Vagina (tissue), 2 donors: ENCODE data around the gene PRX. TPM values are rescaled to one million over a fixed set of nuclear protein-coding genes. Genes with fewer than 3 reads are reported as not detected.

Experiments used
- DNase-seq, 2 donors: peaks; one replicate each; pipeline ENCODE4 v3.0.0-alpha.2; 2017; ENCODE audit errors: extremely low spot score in 2 of 2
- H3K27ac ChIP-seq: fragments of 200-600 bp; sonication (generic); one replicate; pipeline ENCODE4 v1.5.1; 2019
- H3K27me3 ChIP-seq: fragments of 200-600 bp; sonication (generic); one replicate; pipeline ENCODE4 v1.5.1; 2019
- H3K36me3 ChIP-seq, 2 donors: fragments of 200-600 bp; sonication (generic); one replicate each; pipeline ENCODE4 v1.5.1; 2017 to 2019
- H3K4me1 ChIP-seq: fragments of 200-600 bp; sonication (generic); one replicate; pipeline ENCODE4 v1.5.1; 2019
- H3K4me3 ChIP-seq, 2 donors: fragments of 200-600 bp; sonication (generic); 1 replicate in 1 of 2; 2 replicates in 1 of 2; pipeline ENCODE4 v1.5.1; 2016 to 2019
- H3K9me3 ChIP-seq: fragments of 200-600 bp; sonication (generic); one replicate; pipeline ENCODE4 v1.5.1; 2019
- CTCF ChIP-seq, 3 experiments: fragments of 450-650 bp in 2 of 3; fragments of 200-600 bp in 1 of 3; sonication (generic) in 1 of 3; IDR thresholded peaks; one replicate each; pipeline ENCODE4 v1.5.1; 2017 to 2019; ENCODE audit warnings: antibody characterized with exemption in 3 of 3, mild to moderate bottlenecking in 2 of 3, moderate library complexity in 2 of 3
- POLR2A ChIP-seq, 2 donors: fragments of 450-650 bp; IDR thresholded peaks; one replicate each; pipeline ENCODE4 v1.6.1; 2017; ENCODE audit warnings: antibody characterized with exemption in 2 of 2, mild to moderate bottlenecking in 2 of 2, moderate library complexity in 2 of 2
- POLR2AphosphoS5 ChIP-seq, 2 donors: sonication (generic); formaldehyde crosslinking; IDR thresholded peaks; one replicate each; pipeline ENCODE4 v1.9.0; 2017; ENCODE audit warnings: antibody characterized with exemption in 2 of 2, mild to moderate bottlenecking in 2 of 2, low read depth in 1 of 2; ENCODE audit not compliant: insufficient read depth in 1 of 2
- intact Hi-C: fragments of 100-400 bp; cut with DNase I; formaldehyde crosslinking; loops from one replicate; pipeline ENCODE4 v1.15.1; 2023
- total RNA-seq: library from RNA; depleted of rRNA; stranded (reverse); fragments of >200 nt; gene quantifications from one replicate; pipeline ENCODE4 v1.2.3, GENCODE V29; 2016

The PRX gene
- 3.2 TPM for total RNA-seq

- Histone ChIP-seq H3K36me3 (no peaks in the 10 kb centered on the region), H3K27ac (peak within 1 kb of the TSS; percentile 44), H3K4me1 (peaks cover 17% of the 10 kb centered on the region), H3K9me3 (no peaks in the 10 kb centered on the region), H3K27me3 (no peaks in the 10 kb centered on the region), H3K4me3 (no peak within 1 kb of the TSS)
- peak in 1 of 2 donors; percentile 87 for DNase-seq
- no peak for TF ChIP-seq POLR2A (IDR thresholded peaks at IDR 0.05)
- TF ChIP-seq CTCF (IDR thresholded peaks at IDR 0.05) = no peak
- no peak for TF ChIP-seq POLR2AphosphoS5 (IDR thresholded peaks at IDR 0.05; ENCODE audit: insufficient read depth in 1 of 2, low read depth in 1 of 2)
- intact Hi-C loops = no loop called here
These were observed at the start of gene PRX for GRCh38 chr19:40413291-40413845. PRX (minus strand) TSS chr19:40413378; CDS start chr19:40407932, 5,446 bp downstream.

DNA sequence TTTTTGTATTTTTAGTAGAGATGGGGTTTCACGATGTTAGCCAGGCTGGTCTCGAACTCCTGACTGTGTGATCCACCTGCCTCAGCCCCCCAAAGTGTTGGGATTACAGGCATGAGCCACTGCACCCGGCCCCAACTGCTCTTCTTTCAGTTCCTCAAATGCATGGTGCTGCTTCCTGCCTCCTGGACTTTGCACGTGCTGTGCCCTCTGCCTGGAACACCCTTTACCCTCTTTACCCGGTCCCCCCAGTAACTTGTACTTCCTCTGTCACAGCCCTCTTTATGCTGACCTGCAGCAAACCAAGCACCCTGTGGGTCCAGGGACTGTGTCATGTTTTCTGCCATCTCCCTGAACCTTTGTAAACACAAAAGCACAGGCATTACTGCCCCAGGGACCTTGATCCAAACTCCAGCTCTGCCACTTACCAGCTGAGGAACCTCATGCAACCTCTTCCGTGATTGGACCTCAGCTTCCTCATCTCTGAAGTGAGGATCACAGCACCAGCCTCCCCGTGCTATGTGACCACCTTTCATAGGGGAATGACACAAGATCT, 48.6 kb upstream of the PRX start:
- DNase-seq = no peak
- no peaks in the 10 kb centered on the region for H3K27me3 ChIP-seq
- peaks cover 39% of the 10 kb centered on the region for H3K4me1 ChIP-seq
- H3K4me3 ChIP-seq = no peak overlapping the region
- no peaks in the 10 kb centered on the region for H3K9me3 ChIP-seq
- TF ChIP-seq POLR2A (IDR thresholded peaks at IDR 0.05) = no peak
- TF ChIP-seq POLR2AphosphoS5 (IDR thresholded peaks at IDR 0.05; ENCODE audit: insufficient read depth in 1 of 2, low read depth in 1 of 2) = no peak
- no peak for TF ChIP-seq CTCF (IDR thresholded peaks at IDR 0.05)
- intact Hi-C loops = loop anchor here (10.0 kb wide), 1 partner anchor 173 kb away; no protein-coding TSS in a partner anchor
- H3K36me3 ChIP-seq = peaks cover 0 to 10% of the 10 kb centered on the region in 2 donors
- H3K27ac ChIP-seq = no peak overlapping the region

- no peak overlapping the region for H3K4me3 ChIP-seq
- H3K36me3 ChIP-seq = peaks cover 0 to 17% of the 10 kb centered on the region in 2 donors
- TF ChIP-seq POLR2AphosphoS5 (IDR thresholded peaks at IDR 0.05; ENCODE audit: insufficient read depth in 1 of 2, low read depth in 1 of 2) (no peak), CTCF (IDR thresholded peaks at IDR 0.05) (no peak), POLR2A (IDR thresholded peaks at IDR 0.05) (no peak)
- H3K27ac ChIP-seq = no peak overlapping the region
- no peaks in the 10 kb centered on the region for H3K9me3 ChIP-seq
- no peak for DNase-seq
- intact Hi-C loops = loop anchor here (10.0 kb wide), 1 partner anchor 175 kb away; no protein-coding TSS in a partner anchor
- no peaks in the 10 kb centered on the region for H3K27me3 ChIP-seq
- H3K4me1 ChIP-seq = peaks cover 31% of the 10 kb centered on the region
These were observed 47.0 kb upstream of the PRX start for GRCh38 chr19:40460185-40460584.

DNA sequence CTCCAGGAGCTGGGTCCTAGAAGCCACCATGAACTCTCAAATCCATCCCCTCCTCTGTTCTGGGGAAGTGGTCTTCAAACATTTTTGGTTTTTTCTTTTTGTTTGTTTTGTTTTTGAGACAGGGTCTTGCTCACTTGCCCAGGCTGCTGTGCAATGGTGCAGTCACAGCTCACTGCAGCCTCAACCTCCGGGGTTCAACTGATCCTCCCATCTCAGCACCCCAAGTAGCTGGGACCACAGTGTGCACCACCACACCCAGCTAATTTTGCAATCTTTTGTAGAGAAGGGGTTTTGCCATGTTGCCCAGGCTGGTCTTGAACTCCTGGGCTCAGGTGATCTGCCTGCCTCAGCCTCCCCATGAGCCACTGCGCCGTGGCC, 45.4 kb upstream of the PRX start:
- peaks cover 0 to 19% of the 10 kb centered on the region in 2 donors for H3K36me3 ChIP-seq
- peaks cover 15% of the 10 kb centered on the region for H3K4me1 ChIP-seq
- TF ChIP-seq POLR2AphosphoS5 (IDR thresholded peaks at IDR 0.05; ENCODE audit: insufficient read depth in 1 of 2, low read depth in 1 of 2) (no peak), POLR2A (IDR thresholded peaks at IDR 0.05) (no peak)
- H3K4me3 ChIP-seq = no peak overlapping the region
- H3K27me3 ChIP-seq = no peaks in the 10 kb centered on the region
- H3K27ac ChIP-seq = no peak overlapping the region
- intact Hi-C loops = no loop called here
- DNase-seq = no peak
- no peaks in the 10 kb centered on the region for H3K9me3 ChIP-seq

- Histone ChIP-seq H3K27ac (no peak overlapping the region), H3K36me3 (peaks cover 0 to 19% of the 10 kb centered on the region in 2 donors), H3K4me1 (peaks cover 9% of the 10 kb centered on the region), H3K4me3 (no peak overlapping the region), H3K9me3 (no peaks in the 10 kb centered on the region), H3K27me3 (no peaks in the 10 kb centered on the region)
- intact Hi-C loops = no loop called here
- no peak for DNase-seq
- TF ChIP-seq POLR2A (IDR thresholded peaks at IDR 0.05) = no peak
- no peak for TF ChIP-seq POLR2AphosphoS5 (IDR thresholded peaks at IDR 0.05; ENCODE audit: insufficient read depth in 1 of 2, low read depth in 1 of 2)
- no peak for TF ChIP-seq CTCF (IDR thresholded peaks at IDR 0.05)
These were observed 44.9 kb upstream of the PRX start for GRCh38 chr19:40457953-40458596.
